IPS-18a (cell line): ENCODE data around the gene MPV17.
A peak's percentile ranks its signal among the peaks of the same experiment; 100 is the strongest.
"Not testable (repeated sequence)": the region's sequence is repeated elsewhere in the genome, so short reads cannot be mapped to it uniquely, and the experiment has no call there.

ENCODE experiments used
- H3K27ac ChIP-seq: one replicate; pipeline ENCODE4 v1.5.1; 2013; ENCODE audit warnings: low read length
- H3K27me3 ChIP-seq: one replicate; pipeline ENCODE4 v1.6.1; 2013; ENCODE audit warnings: mild to moderate bottlenecking, low read length; ENCODE audit not compliant: control insufficient read depth, insufficient read depth
- H3K36me3 ChIP-seq: one replicate; pipeline ENCODE4 v1.6.1; 2013; ENCODE audit warnings: low read depth, low read length; ENCODE audit not compliant: control insufficient read depth
- H3K4me1 ChIP-seq: one replicate; pipeline ENCODE4 v1.6.1; 2013; ENCODE audit warnings: low read depth, low read length; ENCODE audit not compliant: control insufficient read depth
- H3K4me3 ChIP-seq: one replicate; pipeline ENCODE4 v1.5.1; 2013; ENCODE audit warnings: low read length
- H3K9ac ChIP-seq: one replicate; pipeline ENCODE4 v1.6.1; 2013; ENCODE audit warnings: mild to moderate bottlenecking, low read length, moderate library complexity
- H3K9me3 ChIP-seq: one replicate; pipeline ENCODE4 v1.6.1; 2013; ENCODE audit warnings: low read depth, low read length; ENCODE audit not compliant: control insufficient read depth

Gene MPV17

GRCh38 chr2:27353762-27354596, 31.1 kb upstream of the MPV17 start:
- no peak overlapping the region for H3K9ac ChIP-seq
- H3K4me3 ChIP-seq, result no peak overlapping the region
- peaks cover 6% of the 10 kb centered on the region for H3K36me3 ChIP-seq
- H3K27me3 ChIP-seq, result no peaks in the 10 kb centered on the region
- peaks cover 12% of the 10 kb centered on the region for H3K4me1 ChIP-seq
- H3K9me3 ChIP-seq, result no peaks in the 10 kb centered on the region
- no peak overlapping the region for H3K27ac ChIP-seq

- H3K9ac ChIP-seq, H3K27ac ChIP-seq: not testable (repeated sequence)
Measured at GRCh38 chr2:27353386-27353761, 30.5 kb upstream of the MPV17 start.

DNA sequence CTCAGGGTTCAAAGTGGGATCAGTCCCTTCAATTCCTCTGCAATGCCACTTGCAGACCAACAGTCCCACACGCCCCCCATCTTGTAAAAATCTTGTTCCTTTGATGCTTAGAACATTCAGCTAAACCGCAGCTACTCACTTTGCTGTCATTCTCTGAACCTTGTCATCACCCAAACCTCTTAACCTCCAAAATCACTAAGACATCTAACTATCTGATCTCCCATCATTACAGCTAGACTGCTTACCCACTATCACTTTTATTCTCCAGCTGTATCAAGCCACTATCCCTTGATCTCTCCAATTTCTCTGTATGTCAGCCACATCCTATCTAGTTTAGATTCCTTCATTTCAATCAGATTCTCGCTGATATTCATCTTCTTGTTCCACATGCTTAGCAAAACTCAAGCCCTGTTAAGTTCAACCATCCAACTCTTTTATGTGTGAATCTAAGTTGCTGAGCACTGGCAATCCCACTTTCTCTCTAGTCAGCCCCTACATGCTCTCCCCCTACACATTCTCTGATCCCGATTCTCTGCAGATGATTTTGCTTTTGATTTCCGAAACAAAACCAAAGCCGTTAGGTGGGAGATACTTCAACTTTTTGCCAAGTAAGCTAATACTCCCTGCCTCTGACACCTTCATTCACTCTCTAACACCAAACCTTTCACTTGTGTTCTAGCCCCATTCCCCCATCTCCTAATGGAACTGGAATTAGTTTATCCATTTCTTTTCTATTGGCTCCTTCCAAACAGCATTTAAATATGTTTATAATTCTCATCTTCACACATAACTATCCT, 29.1 kb upstream of the MPV17 start:
- Histone ChIP-seq H3K9me3 (no peaks in the 10 kb centered on the region), H3K36me3 (peaks cover 6% of the 10 kb centered on the region), H3K4me1 (peaks cover 8% of the 10 kb centered on the region), H3K4me3 (no peak overlapping the region), H3K27me3 (no peaks in the 10 kb centered on the region), H3K9ac (no peak overlapping the region), H3K27ac (no peak overlapping the region)

More at GRCh38 chr2:27353386-27353761, 30.5 kb upstream of the MPV17 start:
- not testable (repeated sequence) for H3K4me3 ChIP-seq, H3K27me3 ChIP-seq, H3K9me3 ChIP-seq, H3K36me3 ChIP-seq
- H3K4me1 ChIP-seq, result peaks cover 12% of the 10 kb centered on the region

DNA sequence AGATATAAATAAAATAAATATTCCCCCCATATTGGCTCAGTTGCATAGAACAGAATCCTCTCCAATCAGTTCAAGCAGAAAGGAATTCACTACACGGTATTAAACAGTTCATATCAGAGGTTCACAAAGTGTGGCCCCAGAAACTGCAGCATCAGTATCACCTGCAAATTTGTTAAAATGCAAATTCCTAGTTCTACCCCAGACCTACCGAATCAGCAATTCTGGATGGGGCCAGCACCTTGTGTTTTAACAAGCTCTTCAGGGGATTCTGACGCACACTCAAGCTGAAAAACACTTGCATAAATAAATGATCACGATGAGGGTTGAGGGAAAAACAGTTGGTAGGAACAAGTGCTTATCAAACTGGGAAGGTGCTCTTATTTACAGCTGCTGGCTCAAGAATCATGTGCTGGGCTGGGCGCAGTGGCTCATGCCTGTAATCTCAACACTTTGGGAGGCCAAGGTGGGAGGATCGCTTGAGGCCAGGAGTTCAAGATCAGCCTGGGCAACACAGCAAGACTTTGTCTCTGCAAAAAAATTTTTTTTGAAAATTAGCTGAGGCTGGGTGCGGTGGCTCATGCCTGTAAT, 27.3 kb upstream of the MPV17 start:
- no peak overlapping the region for H3K27ac ChIP-seq
- H3K36me3 ChIP-seq, result peaks cover 6% of the 10 kb centered on the region
- H3K4me3 ChIP-seq, result no peak overlapping the region
- H3K9me3 ChIP-seq, result no peaks in the 10 kb centered on the region
- H3K9ac ChIP-seq, result no peak overlapping the region
- H3K4me1 ChIP-seq, result peaks cover 5% of the 10 kb centered on the region
- no peaks in the 10 kb centered on the region for H3K27me3 ChIP-seq

DNA sequence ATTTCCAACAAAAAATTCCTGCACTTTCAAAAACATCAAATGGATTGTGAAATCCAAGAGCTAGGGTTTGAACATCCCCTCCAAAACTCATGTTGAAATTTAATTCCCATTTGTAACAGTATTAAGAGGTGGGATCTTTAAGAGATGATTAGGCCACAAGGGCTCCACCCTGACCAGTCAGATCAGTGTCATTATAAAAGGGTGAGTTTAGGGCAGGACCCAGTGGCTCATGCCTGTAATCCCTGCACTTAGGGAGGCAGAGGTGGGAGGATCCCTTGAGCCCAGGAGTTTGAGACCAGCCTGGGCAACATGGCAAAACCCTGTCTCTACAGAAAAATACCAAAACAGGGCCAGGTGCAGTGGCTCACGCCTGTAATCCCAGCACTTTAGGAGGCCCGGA, 24.7 kb upstream of the MPV17 start:
- Histone ChIP-seq H3K27ac (no peak overlapping the region), H3K27me3 (no peaks in the 10 kb centered on the region), H3K9me3 (no peaks in the 10 kb centered on the region), H3K9ac (no peak overlapping the region), H3K36me3 (peaks cover 14% of the 10 kb centered on the region), H3K4me1 (no peaks in the 10 kb centered on the region), H3K4me3 (no peak overlapping the region)

- no peak overlapping the region for H3K4me3 ChIP-seq
- H3K36me3 ChIP-seq, result peaks cover 71% of the 10 kb centered on the region
- no peaks in the 10 kb centered on the region for H3K9me3 ChIP-seq
- no peaks in the 10 kb centered on the region for H3K4me1 ChIP-seq
- no peak overlapping the region for H3K27ac ChIP-seq
- no peak overlapping the region for H3K9ac ChIP-seq
- no peaks in the 10 kb centered on the region for H3K27me3 ChIP-seq
Measured at GRCh38 chr2:27336173-27336572, 13.3 kb upstream of the MPV17 start.

- Histone ChIP-seq H3K4me3 (no peak overlapping the region), H3K36me3 (peaks cover 75% of the 10 kb centered on the region), H3K27me3 (no peaks in the 10 kb centered on the region), H3K27ac (no peak overlapping the region), H3K9me3 (no peaks in the 10 kb centered on the region), H3K4me1 (no peaks in the 10 kb centered on the region), H3K9ac (no peak overlapping the region)
Measured at GRCh38 chr2:27335311-27335710, 12.4 kb upstream of the MPV17 start.

DNA sequence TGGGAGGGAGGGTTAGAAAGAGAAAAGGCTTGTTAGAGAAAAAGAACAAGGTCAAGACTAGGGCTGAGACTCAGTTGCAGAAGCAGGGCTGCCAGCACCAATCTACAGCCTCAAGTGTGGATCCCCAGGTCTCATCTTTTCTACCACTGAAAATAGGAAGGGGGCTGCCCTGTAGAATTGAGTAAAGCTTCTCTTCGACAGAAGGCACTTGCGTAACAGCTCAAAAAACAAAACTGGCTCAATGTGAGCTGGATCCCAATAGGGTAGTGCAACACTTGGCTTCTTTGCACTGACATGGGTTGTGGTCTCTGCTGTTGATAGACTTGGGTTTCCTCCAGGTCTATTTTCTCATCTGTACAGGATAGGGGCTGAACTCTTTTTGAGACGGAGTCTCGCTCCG, 1.8 kb upstream of the MPV17 start:
- peaks cover 6% of the 10 kb centered on the region for H3K4me1 ChIP-seq
- H3K27ac ChIP-seq, result no peak overlapping the region
- H3K36me3 ChIP-seq, result peaks cover 38% of the 10 kb centered on the region
- no peak overlapping the region for H3K9ac ChIP-seq
- no peak overlapping the region for H3K4me3 ChIP-seq
- no peaks in the 10 kb centered on the region for H3K9me3 ChIP-seq
- no peaks in the 10 kb centered on the region for H3K27me3 ChIP-seq

DNA sequence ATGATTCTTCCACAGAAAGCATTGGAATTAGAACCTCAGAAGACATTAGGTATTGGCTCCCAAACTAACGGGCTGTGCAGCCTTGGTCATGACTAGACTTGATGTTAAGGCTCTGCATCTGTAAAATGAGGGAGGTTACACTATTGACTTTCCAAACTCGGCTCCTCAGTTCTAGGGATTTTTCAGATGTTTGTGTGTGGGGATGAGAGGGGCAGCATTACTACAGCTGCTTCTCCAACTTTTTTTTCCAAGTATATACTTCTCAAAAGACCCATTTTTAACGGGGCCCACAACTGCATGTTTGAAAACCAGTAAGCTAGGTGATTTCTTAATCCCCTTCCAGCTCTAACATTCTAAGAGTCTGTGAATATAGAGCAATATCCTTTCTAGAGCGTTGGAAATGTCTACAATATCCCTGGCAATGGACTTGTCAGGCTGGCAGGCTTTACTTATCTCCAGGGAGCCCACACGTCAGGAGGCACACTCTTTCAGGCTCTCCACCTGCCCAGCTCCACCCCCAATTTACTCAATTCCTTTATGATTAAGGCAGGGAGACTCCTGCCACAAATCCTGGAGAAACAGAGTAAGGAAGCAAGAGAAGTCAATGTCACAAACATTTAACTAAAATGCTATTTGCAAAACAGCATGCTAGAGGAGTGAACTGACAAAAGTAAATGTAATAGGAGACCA, 844 bp upstream of the MPV17 start:
- Histone ChIP-seq H3K9me3 (no peaks in the 10 kb centered on the region), H3K27ac (peak overlapping the region; percentile 95), H3K36me3 (peaks cover 30% of the 10 kb centered on the region), H3K27me3 (no peaks in the 10 kb centered on the region), H3K9ac (peak overlapping the region; percentile 98), H3K4me3 (peak overlapping the region; percentile 99), H3K4me1 (peaks cover 6% of the 10 kb centered on the region)

- Histone ChIP-seq H3K36me3 (peaks cover 19% of the 10 kb centered on the region), H3K27ac (peak overlapping the region; percentile 87), H3K4me3 (peak overlapping the region; percentile 99), H3K9me3 (no peaks in the 10 kb centered on the region), H3K4me1 (peaks cover 6% of the 10 kb centered on the region), H3K9ac (peak overlapping the region; percentile 98), H3K27me3 (no peaks in the 10 kb centered on the region)
Measured at GRCh38 chr2:27322301-27322765, 564 bp downstream of the MPV17 start.

GRCh38 chr2:27320958-27321543, 1.8 kb downstream of the MPV17 start:
- Histone ChIP-seq H3K9ac (no peak overlapping the region), H3K4me3 (no peak overlapping the region), H3K9me3 (no peaks in the 10 kb centered on the region), H3K27ac (no peak overlapping the region), H3K36me3 (peaks cover 6% of the 10 kb centered on the region), H3K27me3 (no peaks in the 10 kb centered on the region), H3K4me1 (peaks cover 6% of the 10 kb centered on the region)
